Hepatocyte (in vitro differentiated cells): ENCODE results near the gene CRB3. TPM values are rescaled to one million over a fixed set of nuclear protein-coding genes. Genes with fewer than 3 reads are reported as not detected.

Experiments
- DNase-seq: peaks from one replicate; pipeline ENCODE4 v3.0.0-alpha.2; 2016; ENCODE audit warnings: low spot score
- H2AFZ ChIP-seq: fragments of 200-600 bp; sonication (generic); 2 replicates; pipeline ENCODE4 v1.6.0; 2016; ENCODE audit warnings: antibody characterized with exemption, mild to moderate bottlenecking
- H3K27ac ChIP-seq: fragments of 200-600 bp; sonication (generic); 2 replicates; pipeline ENCODE4 v1.5.1; 2016; ENCODE audit warnings: mild to moderate bottlenecking
- H3K27me3 ChIP-seq: fragments of 200-600 bp; sonication (generic); 2 replicates; pipeline ENCODE4 v1.6.1; 2016
- H3K36me3 ChIP-seq: fragments of 200-600 bp; sonication (generic); replicated peaks from 2 replicates; pipeline ENCODE4 v1.5.1; 2016; ENCODE audit warnings: low read depth; ENCODE audit not compliant: insufficient read depth
- H3K4me1 ChIP-seq: fragments of 200-600 bp; sonication (generic); 2 replicates; pipeline ENCODE4 v1.5.1; 2016; ENCODE audit warnings: mild to moderate bottlenecking, moderate library complexity; ENCODE audit not compliant: insufficient read depth
- H3K4me2 ChIP-seq: fragments of 200-600 bp; sonication (generic); 2 replicates; pipeline ENCODE4 v1.6.0; 2016
- H3K4me3 ChIP-seq: fragments of 200-600 bp; sonication (generic); 2 replicates; pipeline ENCODE4 v1.5.1; 2016; ENCODE audit warnings: mild to moderate bottlenecking
- H3K79me2 ChIP-seq: fragments of 200-600 bp; sonication (generic); 2 replicates; pipeline ENCODE4 v1.6.0; 2017; ENCODE audit warnings: mild to moderate bottlenecking
- H3K9me2 ChIP-seq: fragments of 200-600 bp; sonication (generic); replicated peaks from 2 replicates; pipeline ENCODE4 v1.6.0; 2017; ENCODE audit warnings: mild to moderate bottlenecking; ENCODE audit not compliant: insufficient read depth
- H3K9me3 ChIP-seq: fragments of 200-600 bp; sonication (generic); 2 replicates; pipeline ENCODE4 v1.5.1; 2016; ENCODE audit warnings: low read depth, mild to moderate bottlenecking
- H4K20me1 ChIP-seq: fragments of 200-600 bp; sonication (generic); 2 replicates; pipeline ENCODE4 v1.6.0; 2016; ENCODE audit warnings: mild to moderate bottlenecking; ENCODE audit not compliant: insufficient read depth, poor library complexity, severe bottlenecking
- CTCF ChIP-seq: fragments of 200-600 bp; sonication (generic); IDR thresholded peaks from 2 replicates; pipeline ENCODE4 v1.5.1; 2016; ENCODE audit warnings: antibody characterized with exemption, mild to moderate bottlenecking; ENCODE audit not compliant: poor library complexity
- EZH2 ChIP-seq: fragments of 200-600 bp; sonication (generic); IDR thresholded peaks from 2 replicates; pipeline ENCODE4 v1.6.1; 2016; ENCODE audit warnings: antibody characterized with exemption, mild to moderate bottlenecking, borderline replicate concordance
- EZH2phosphoT487 ChIP-seq: fragments of 200-600 bp; sonication (generic); IDR thresholded peaks from one replicate; pipeline ENCODE4 v1.6.1; 2018; ENCODE audit warnings: antibody characterized with exemption, mild to moderate bottlenecking, low read depth, moderate library complexity; ENCODE audit not compliant: unreplicated experiment, severe bottlenecking
- WGBS: methylation state at CpG from one replicate; pipeline ENCODE4 v1.1.6; 2016; ENCODE audit warnings: low lambda C conversion rate; ENCODE audit errors: missing lambda C conversion rate; 5-methylcytosine and 5-hydroxymethylcytosine counted together
- polyA plus RNA-seq: library from polyadenylated mRNA; unstranded; fragments of >200 nt; fragmentation: Nextera tagmentation; extraction: Ambion mirVana; gene quantifications from 2 replicates; pipeline ENCODE4 v1.2.1, GENCODE V29; 2016
- total RNA-seq: library from RNA; depleted of rRNA; stranded (reverse); fragments of >200 nt; gene quantifications from 2 replicates; pipeline ENCODE4 v1.2.3, GENCODE V29; 2014

The CRB3 gene
- total and polyA plus RNA-seq, 2 experiments from 2014 or later = 42.5 to 71.4 TPM

- TF ChIP-seq EZH2 (no peak), EZH2phosphoT487 (no peak), CTCF (no peak)
- Histone ChIP-seq H3K79me2 (no peaks in the 10 kb centered on the region), H3K27ac (no peak overlapping the region), H3K36me3 (no peaks in the 10 kb centered on the region), H3K9me2 (no peaks in the 10 kb centered on the region), H3K9me3 (no peaks in the 10 kb centered on the region), H3K4me3 (no peak overlapping the region), H3K27me3 (peaks cover 23% of the 10 kb centered on the region), H4K20me1 (no peaks in the 10 kb centered on the region), H3K4me2 (no peak overlapping the region), H3K4me1 (no peaks in the 10 kb centered on the region), H2AFZ (no peak overlapping the region)
- 86% methylated on average over 7 of the region's 7 CpGs for WGBS
- no peak for DNase-seq
Measured at GRCh38 chr19:6498294-6499036, 34.4 kb downstream of the CRB3 start.

DNA sequence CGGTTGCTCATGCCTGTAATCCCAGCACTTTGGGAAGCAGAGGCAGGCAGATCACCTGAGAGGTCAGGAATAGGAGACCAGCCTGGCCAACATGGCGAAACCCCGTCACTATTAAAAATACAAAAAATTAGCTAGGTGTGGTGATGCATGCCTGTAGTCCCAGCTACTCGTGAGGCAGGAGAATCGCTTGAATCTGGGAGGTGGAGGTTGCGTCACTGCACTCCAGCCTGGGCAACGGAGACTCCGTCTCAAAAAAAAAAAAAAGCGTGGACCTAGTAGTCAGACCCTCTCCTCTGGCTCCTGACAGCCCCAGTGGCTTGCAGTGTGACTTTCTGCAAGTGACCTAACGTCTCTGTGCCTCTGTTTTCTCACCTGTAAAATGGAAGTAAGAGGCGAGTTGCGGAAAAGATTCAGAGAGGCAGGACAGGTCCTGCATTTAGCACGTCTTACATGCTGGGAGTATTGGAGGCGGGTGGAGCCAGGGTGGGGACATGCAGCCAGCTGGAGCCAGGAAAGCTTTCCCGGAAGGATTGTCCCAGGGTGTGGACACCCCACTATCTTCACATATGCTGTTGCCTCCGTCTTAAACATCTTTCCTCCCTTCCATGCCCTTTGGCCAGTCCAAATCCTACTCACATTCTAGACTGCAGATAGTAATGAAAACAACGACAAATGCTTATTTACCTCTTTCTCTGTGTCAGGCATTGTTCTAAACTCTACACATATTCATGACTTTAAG is 35.1 kb downstream of the CRB3 start:
- 79% methylated on average over 17 of the region's 17 CpGs for WGBS
- no peak for DNase-seq
- Histone ChIP-seq H3K79me2 (no peaks in the 10 kb centered on the region), H3K4me3 (no peak overlapping the region), H3K9me2 (no peaks in the 10 kb centered on the region), H3K27me3 (peaks cover 23% of the 10 kb centered on the region), H2AFZ (no peak overlapping the region), H3K4me1 (no peaks in the 10 kb centered on the region), H3K27ac (no peak overlapping the region), H3K36me3 (no peaks in the 10 kb centered on the region), H3K4me2 (no peak overlapping the region), H4K20me1 (no peaks in the 10 kb centered on the region), H3K9me3 (no peaks in the 10 kb centered on the region)
- TF ChIP-seq CTCF = no peak
- no peak for TF ChIP-seq EZH2phosphoT487
- TF ChIP-seq EZH2 = no peak

GRCh38 chr19:6500837-6501739 is 37.0 kb downstream of the CRB3 start:
- Histone ChIP-seq H3K36me3 (no peaks in the 10 kb centered on the region), H3K4me3 (peak overlapping the region; percentile 42), H2AFZ (no peak overlapping the region), H4K20me1 (no peaks in the 10 kb centered on the region), H3K9me3 (no peaks in the 10 kb centered on the region), H3K27me3 (peaks cover 23% of the 10 kb centered on the region), H3K27ac (no peak overlapping the region), H3K4me2 (peak overlapping the region; percentile 95), H3K9me2 (no peaks in the 10 kb centered on the region), H3K79me2 (no peaks in the 10 kb centered on the region), H3K4me1 (no peaks in the 10 kb centered on the region)
- 69% methylated on average over 24 of the region's 24 CpGs for WGBS
- no peak for DNase-seq
- TF ChIP-seq CTCF = no peak
- peak; percentile 4 for TF ChIP-seq EZH2
- TF ChIP-seq EZH2phosphoT487 = no peak
